Activated CD8-positive, alpha-beta memory T cell treated with anti-CD3 and anti-CD28 coated beads for 36 hours (primary cell): ENCODE data around the gene C12orf76. TPM values are rescaled to one million over a fixed set of nuclear protein-coding genes. Genes with fewer than 3 reads are reported as not detected.

Experiments
- CTCF ChIA-PET: fragments of 350-600 bp; sonication (Branson Sonifier 250); formaldehyde crosslinking; loops from one replicate; lab custom pipeline; 2021; ENCODE audit warnings: antibody characterized with exemption; lab: Charles Lee
- POLR2A ChIA-PET: fragments of 350-600 bp; sonication (Branson Sonifier 250); formaldehyde crosslinking; loops from one replicate; lab custom pipeline; 2021; ENCODE audit warnings: antibody characterized with exemption; lab: Charles Lee
- total RNA-seq, 2 experiments: library from RNA; stranded (reverse); gene quantifications; one replicate each; pipeline ENCODE4 v1.2.3, GENCODE V29; 2021

The C12orf76 gene
- total RNA-seq, 2 experiments from 2014 or later: 10.6 to 11.7 TPM

GRCh38 chr12:110001596-110001995 lies 46.7 kb downstream of the C12orf76 start:
- ChIA-PET POLR2A (no interaction called here), CTCF (interaction anchor here (0.7 kb wide), 1 partner anchor 28 kb away, joined by 3 read pairs; no protein-coding TSS in a partner anchor)

- CTCF ChIA-PET: interaction anchor here (0.9 kb wide), 1 partner anchor 431 kb away, joined by 3 read pairs; no protein-coding TSS in a partner anchor
- POLR2A ChIA-PET: interaction anchor here (1.1 kb wide), 1 partner anchor 17 kb away, joined by 3 read pairs; no protein-coding TSS in a partner anchor
Observed at GRCh38 chr12:109999983-110000505, 48.3 kb downstream of the C12orf76 start.

- CTCF ChIA-PET: interaction anchor here (0.9 to 1.0 kb wide), 2 partner anchors 17 to 432 kb away, joined by 3 to 5 read pairs; no protein-coding TSS in a partner anchor
Observed at GRCh38 chr12:109999649-109999971, 48.7 kb downstream of the C12orf76 start.

GRCh38 chr12:109998904-109999648 lies 49.2 kb downstream of the C12orf76 start, which contains the start of gene ANKRD13A:
Gene ANKRD13A, plus strand, starts transcription at chr12:109999430. Its CDS starts 259 bp downstream, at chr12:109999689.
- CTCF ChIA-PET: interaction anchor here (0.9 to 1.0 kb wide), 2 partner anchors 17 to 432 kb away, joined by 3 to 5 read pairs; no protein-coding TSS in a partner anchor
- POLR2A ChIA-PET: interaction anchor here (0.5 to 1.1 kb wide), 4 partner anchors 11 to 283 kb away, joined by 3 read pairs; no protein-coding TSS in a partner anchor

More at GRCh38 chr12:109999649-109999971, 48.7 kb downstream of the C12orf76 start:
- POLR2A ChIA-PET: interaction anchor here (0.5 to 1.1 kb wide), 3 partner anchors 12 to 282 kb away, joined by 3 read pairs; no protein-coding TSS in a partner anchor

- POLR2A ChIA-PET: interaction anchor here (0.7 to 1.0 kb wide), 2 partner anchors 11 to 282 kb away, joined by 3 read pairs; no protein-coding TSS in a partner anchor
- CTCF ChIA-PET: no interaction called here
Observed at GRCh38 chr12:109998241-109998903, 50.0 kb downstream of the C12orf76 start.

GRCh38 chr12:109997393-109997792 lies 50.9 kb downstream of the C12orf76 start:
- ChIA-PET POLR2A (no interaction called here), CTCF (no interaction called here)

- POLR2A ChIA-PET: no interaction called here
Observed at GRCh38 chr12:109996483-109996853, 51.9 kb downstream of the C12orf76 start.

GRCh38 chr12:109995686-109996482 lies 52.4 kb downstream of the C12orf76 start, which contains the start of gene GIT2:
Gene GIT2, minus strand, starts transcription at chr12:109996368. Its CDS starts 144 bp downstream, at chr12:109996224.
- ChIA-PET POLR2A (no interaction called here), CTCF (interaction anchor here (0.5 to 1.2 kb wide), 3 partner anchors 8 to 11 kb away, joined by 3 to 4 read pairs (median 3); no protein-coding TSS in a partner anchor)

More at GRCh38 chr12:109996483-109996853, 51.9 kb downstream of the C12orf76 start:
- CTCF ChIA-PET: interaction anchor here (1.1 kb wide), 1 partner anchor 8 kb away, joined by 4 read pairs; no protein-coding TSS in a partner anchor

- ChIA-PET CTCF (interaction anchor here (1.2 kb wide), 1 partner anchor 9 kb away, joined by 3 read pairs; no protein-coding TSS in a partner anchor), POLR2A (no interaction called here)
Observed at GRCh38 chr12:109995361-109995685, 53.0 kb downstream of the C12orf76 start.

GRCh38 chr12:109994401-109995175 lies 53.7 kb downstream of the C12orf76 start:
- POLR2A ChIA-PET: interaction anchor here (1.0 kb wide), 1 partner anchor 18 kb away, joined by 6 read pairs; no protein-coding TSS in a partner anchor
- CTCF ChIA-PET: interaction anchor here (1.2 kb wide), 1 partner anchor 10 kb away, joined by 3 read pairs; no protein-coding TSS in a partner anchor

- ChIA-PET POLR2A (interaction anchor here (0.6 kb wide), 1 partner anchor 49 kb away, joined by 5 read pairs; no protein-coding TSS in a partner anchor), CTCF (interaction anchor here (1.2 to 2.4 kb wide), 2 partner anchors 10 to 29 kb away, joined by 3 to 5 read pairs; no protein-coding TSS in a partner anchor)
Observed at GRCh38 chr12:109993091-109993490, 55.2 kb downstream of the C12orf76 start.

GRCh38 chr12:109991586-109991985 lies 56.7 kb downstream of the C12orf76 start:
- POLR2A ChIA-PET: no interaction called here
- CTCF ChIA-PET: interaction anchor here (2.4 kb wide), 1 partner anchor 12 kb away, joined by 5 read pairs; no protein-coding TSS in a partner anchor

Other genes with a start within 250 kb of the C12orf76 start
- not detected for gene TRPV4, start 215.1 kb downstream of the C12orf76 start, total RNA-seq
- 10 to 100 TPM; 36.9 to 37.4 TPM for gene GLTP, start 168.0 kb downstream of the C12orf76 start, total RNA-seq
- gene TCHP, start 148.2 kb downstream of the C12orf76 start, total RNA-seq: 10 to 100 TPM; 25.6 to 27.0 TPM
- gene GIT2, start 52.2 kb downstream of the C12orf76 start, total RNA-seq: 10 to 100 TPM; 48.3 to 49.2 TPM
- 10 to 100 TPM; 30.4 to 32.1 TPM for gene ANKRD13A, start 49.1 kb downstream of the C12orf76 start, total RNA-seq
- gene IFT81, start 75.8 kb upstream of the C12orf76 start, total RNA-seq: 1 to 10 TPM; 3.1 to 4.3 TPM
- 100 to 1,000 TPM; 206 TPM for gene ATP2A2, start 232.7 kb upstream of the C12orf76 start, total RNA-seq